CD14-positive monocyte (primary cell): ENCODE results near the gene SMIM3. TPM values are rescaled to one million over a fixed set of nuclear protein-coding genes. Genes with fewer than 3 reads are reported as not detected.
A peak's percentile ranks its signal among the peaks of the same experiment; 100 is the strongest.

ENCODE experiments used
- DNase-seq, 3 donors: peaks; one replicate each; pipeline ENCODE4 v3.0.0-alpha.2; 2011 to 2022
- H2AFZ ChIP-seq: 2 replicates; pipeline ENCODE4 v1.6.0; 2012; ENCODE audit warnings: mild to moderate bottlenecking, low read depth, low read length, inconsistent platforms; ENCODE audit not compliant: insufficient read depth, poor library complexity, severe bottlenecking
- H3K27ac ChIP-seq, 2 donors: 1 replicate in 1 of 2; 2 replicates in 1 of 2; pipeline ENCODE4 v1.5.1; 2012 to 2013; ENCODE audit warnings: low read length in 2 of 2, control low read depth in 1 of 2, inconsistent platforms in 1 of 2, low read depth in 1 of 2, mild to moderate bottlenecking in 1 of 2
- H3K27me3 ChIP-seq, 2 donors: one replicate each; pipeline versions ENCODE4 v1.6.0 to v1.6.1; 2011 to 2013; ENCODE audit warnings: low read length in 2 of 2; ENCODE audit not compliant: control insufficient read depth in 2 of 2, insufficient read depth in 2 of 2
- H3K36me3 ChIP-seq, 2 donors: replicated peaks in 1 of 2; 1 replicate in 1 of 2; 2 replicates in 1 of 2; pipeline versions ENCODE4 v1.5.1 to v1.6.1; 2012 to 2013; ENCODE audit warnings: low read length in 2 of 2, control low read depth in 1 of 2, inconsistent platforms in 1 of 2, mild to moderate bottlenecking in 1 of 2; ENCODE audit not compliant: insufficient read depth in 2 of 2, control insufficient read depth in 1 of 2
- H3K4me1 ChIP-seq, 2 donors: 1 replicate in 1 of 2; 2 replicates in 1 of 2; pipeline versions ENCODE4 v1.5.1 to v1.6.1; 2012 to 2013; ENCODE audit warnings: low read length in 2 of 2, control low read depth in 1 of 2, inconsistent platforms in 1 of 2, mild to moderate bottlenecking in 1 of 2, moderate library complexity in 1 of 2; ENCODE audit not compliant: insufficient read depth in 2 of 2, control insufficient read depth in 1 of 2
- H3K4me2 ChIP-seq: replicated peaks from 2 replicates; pipeline ENCODE3; 2012; ENCODE audit warnings: low read length, moderate library complexity, mild to moderate bottlenecking; ENCODE audit not compliant: poor library complexity, severe bottlenecking; ENCODE audit errors: extremely low read depth
- H3K4me3 ChIP-seq, 3 experiments: fragments of 200-600 bp in 1 of 3; sonication (generic) in 1 of 3; replicated peaks in 1 of 3; 1 replicate in 2 of 3; 2 replicates in 1 of 3; pipeline ENCODE4 v1.5.1; 2011 to 2013; ENCODE audit warnings: low read length in 3 of 3, mild to moderate bottlenecking in 3 of 3, control low read depth in 2 of 3, low read depth in 2 of 3, inconsistent platforms in 1 of 3, moderate library complexity in 1 of 3
- H3K79me2 ChIP-seq: 2 replicates; pipeline ENCODE4 v1.6.0; 2012; ENCODE audit warnings: mild to moderate bottlenecking, control low read depth, inconsistent platforms, low read length, moderate library complexity; ENCODE audit not compliant: insufficient read depth
- H3K9ac ChIP-seq: 2 replicates; pipeline ENCODE4 v1.6.0; 2017; ENCODE audit warnings: low read length, mild to moderate bottlenecking; ENCODE audit not compliant: insufficient read depth, poor library complexity, severe bottlenecking
- H3K9me3 ChIP-seq, 2 donors: replicated peaks in 1 of 2; 1 replicate in 1 of 2; 2 replicates in 1 of 2; pipeline versions ENCODE4 v1.5.1 to v1.6.1; 2012 to 2013; ENCODE audit warnings: low read length in 2 of 2, control low read depth in 1 of 2; ENCODE audit not compliant: control insufficient read depth in 1 of 2, insufficient read depth in 1 of 2
- H4K20me1 ChIP-seq: 2 replicates; pipeline ENCODE4 v1.6.0; 2012; ENCODE audit warnings: mild to moderate bottlenecking, low read length, control low read depth, moderate library complexity; ENCODE audit not compliant: insufficient read depth
- H3K27ac Mint-ChIP-seq, 7 donors: one replicate each; pipeline ENCODE4 v1.8.0; 2020; ENCODE audit warnings: mild to moderate bottlenecking in 7 of 7, mixed read lengths in 7 of 7, moderate library complexity in 6 of 7, inconsistent platforms in 2 of 7
- H3K27me3 Mint-ChIP-seq, 3 donors: one replicate each; pipeline ENCODE4 v1.8.0; 2021 to 2022; ENCODE audit warnings: low read depth in 3 of 3, mild to moderate bottlenecking in 3 of 3, mixed read lengths in 3 of 3, moderate library complexity in 3 of 3, inconsistent platforms in 1 of 3
- H3K36me3 Mint-ChIP-seq, 2 donors: one replicate each; pipeline ENCODE4 v1.8.0; 2020; ENCODE audit warnings: mixed read lengths in 2 of 2, inconsistent platforms in 1 of 2, mild to moderate bottlenecking in 1 of 2
- H3K4me1 Mint-ChIP-seq: one replicate; pipeline ENCODE4 v1.8.0; 2020; ENCODE audit warnings: mild to moderate bottlenecking, mixed read lengths
- H3K4me3 Mint-ChIP-seq, 2 donors: one replicate each; pipeline ENCODE4 v1.8.0; 2020; ENCODE audit warnings: mild to moderate bottlenecking in 2 of 2, mixed read lengths in 2 of 2, moderate library complexity in 1 of 2
- H3K9me3 Mint-ChIP-seq, 7 donors: one replicate each; pipeline ENCODE4 v1.8.0; 2020 to 2022; ENCODE audit warnings: mixed read lengths in 7 of 7, mild to moderate bottlenecking in 6 of 7, moderate library complexity in 6 of 7, inconsistent platforms in 2 of 7
- CTCF ChIP-seq: fragments of 200-600 bp; IDR thresholded peaks from one replicate; pipeline ENCODE4 v1.8.0; 2022; ENCODE audit warnings: antibody characterized with exemption, mild to moderate bottlenecking
- WGBS: methylation state at CpG from one replicate; pipeline ENCODE4 v1.1.5; 2013; ENCODE audit warnings: missing lambda C conversion rate; ENCODE audit not compliant: insufficient coverage; 5-methylcytosine and 5-hydroxymethylcytosine counted together
- intact Hi-C, 2 donors: fragments of 100-400 bp; cut with micrococcal nuclease; formaldehyde crosslinking; loops; one replicate each; pipeline versions ENCODE4 v1.15.0 to v1.15.1; 2023
- polyA plus RNA-seq, 3 donors: library from polyadenylated mRNA; depleted of rRNA in 1 of 3; unstranded in 2 of 3; stranded (reverse) in 1 of 3; fragments of 300-500 nt in 2 of 3; fragments of >200 nt in 1 of 3; fragmentation: Illumina TruSeq in 2 of 3; gene quantifications; 1 replicate in 2 of 3; 2 replicates in 1 of 3; pipeline ENCODE4 v1.2.3, GENCODE V29; 2012 to 2021

The SMIM3 gene
- polyA plus RNA-seq, 3 donors = 41.7 to 52.2 (median 45.4) TPM

GRCh38 chr5:150759334-150759583 lies 19.3 kb upstream of the SMIM3 start:
- Mint-ChIP-seq H3K9me3 (no peaks in the 10 kb centered on the region), H3K27ac (no peak overlapping the region), H3K36me3 (peaks cover 25 to 28% of the 10 kb centered on the region in 2 donors), H3K4me3 (no peak overlapping the region), H3K4me1 (peaks cover 45% of the 10 kb centered on the region), H3K27me3 (peaks cover 0 to 1% (median 0%) of the 10 kb centered on the region in 3 donors)
- Histone ChIP-seq H4K20me1 (peaks cover 11% of the 10 kb centered on the region), H2AFZ (peak overlapping the region; percentile 76), H3K36me3 (peaks cover 20 to 23% of the 10 kb centered on the region in 2 donors), H3K4me1 (peaks cover 60 to 65% of the 10 kb centered on the region in 2 donors), H3K4me2 (peak overlapping the region; percentile 90), H3K27ac (peak overlapping the region; percentile 89 to 98), H3K9me3 (no peaks in the 10 kb centered on the region), H3K79me2 (peaks cover 60% of the 10 kb centered on the region), H3K27me3 (no peaks in the 10 kb centered on the region), H3K9ac (peak overlapping the region; percentile 83), H3K4me3 (peak overlapping the region; percentile 22 to 96 (median 59))
- no peak for DNase-seq
- WGBS = 78% methylated on average over 3 of the region's 4 CpGs
- TF ChIP-seq CTCF = no peak
- intact Hi-C loops = loop anchor here in 1 of 2 donors (10.0 kb wide), 1 partner anchor 54 kb away; the partner anchor contains the start of gene RBM22

GRCh38 chr5:150762211-150762610 lies 16.3 kb upstream of the SMIM3 start:
- peaks cover 0 to 1% (median 0%) of the 10 kb centered on the region in 3 donors for H3K27me3 Mint-ChIP-seq
- no peaks in the 10 kb centered on the region for H3K9me3 Mint-ChIP-seq
- peaks cover 85 to 91% of the 10 kb centered on the region in 2 donors for H3K4me1 ChIP-seq
- peak overlapping the region; percentile 34 for H3K4me2 ChIP-seq
- intact Hi-C loops = loop anchor here (2.0 to 10.0 kb wide), 3 partner anchors 15 to 697 kb away; no protein-coding TSS in a partner anchor
- H3K4me3 ChIP-seq = peak overlapping the region in 1 of 3 experiments; percentile 45
- H3K27me3 ChIP-seq = no peaks in the 10 kb centered on the region
- no peaks in the 10 kb centered on the region for H3K9me3 ChIP-seq
- no peaks in the 10 kb centered on the region for H4K20me1 ChIP-seq
- no peaks in the 10 kb centered on the region for H3K36me3 ChIP-seq
- DNase-seq = peak; percentile 85 to 92 (median 90)
- no peak for TF ChIP-seq CTCF
- peaks cover 2 to 3% of the 10 kb centered on the region in 2 donors for H3K36me3 Mint-ChIP-seq
- peaks cover 30% of the 10 kb centered on the region for H3K79me2 ChIP-seq
- H3K9ac ChIP-seq = peak overlapping the region; percentile 53
- H3K27ac ChIP-seq = peak overlapping the region; percentile 86 to 95
- H3K4me3 Mint-ChIP-seq = peak overlapping the region; percentile 37 to 43
- peak overlapping the region; percentile 96 to 99 (median 98) for H3K27ac Mint-ChIP-seq
- 7% methylated on average over 2 of the region's 5 CpGs for WGBS
- H3K4me1 Mint-ChIP-seq = peaks cover 69% of the 10 kb centered on the region
- H2AFZ ChIP-seq = no peak overlapping the region
